ENCODE results near the gene MAP3K4. TPM values are rescaled to one million over a fixed set of nuclear protein-coding genes. Genes with fewer than 3 reads are reported as not detected.

The MAP3K4 gene
- total and polyA plus RNA-seq, 2 of the 8 experiments (the other 6 are each of a cell fraction or from before 2014, with no cell fraction given) = 16.6 to 51.6 TPM

- H2BK5ac ChIP-seq (ENCODE audit: low read depth, low read length) = no peak overlapping the region
- H2BK20ac ChIP-seq (ENCODE audit: low read length) = no peak overlapping the region
- no peak overlapping the region for H3K56ac ChIP-seq (replicated peaks; ENCODE audit: insufficient read length, low read depth, low read length)
- H3K18ac ChIP-seq (ENCODE audit: extremely low read depth, low read length) = no peak overlapping the region
- CTCF ChIA-PET (ENCODE audit: partially characterized antibody) = interaction anchor here (0.8 to 3.3 kb wide), 20 partner anchors 15 to 242 kb away, joined by 3 to 23 read pairs (median 4); no protein-coding TSS in a partner anchor
- no peak overlapping the region for H4K5ac ChIP-seq (ENCODE audit: insufficient read length, low read depth, low read length)
- peaks cover 3% of the 10 kb centered on the region for H3K23me2 ChIP-seq (ENCODE audit: low read depth, low read length)
- H2BK15ac ChIP-seq (ENCODE audit: low read length) = no peak overlapping the region
- no peak for DNase-seq (ENCODE audit: low read depth in 1 of 2, low spot score in 2 of 2)
- H3K79me1 ChIP-seq (ENCODE audit: low read depth, low read length) = peaks cover 7% of the 10 kb centered on the region
- no peak overlapping the region for H2AFZ ChIP-seq (ENCODE audit: low read length)
- H4K91ac ChIP-seq (replicated peaks; ENCODE audit: insufficient read length, low read length) = no peak overlapping the region
- H3K9me3 ChIP-seq (ENCODE audit: insufficient read depth in 2 of 2, low read depth in 1 of 2, low read length in 1 of 2) = no peaks in the 10 kb centered on the region
- no peak overlapping the region for H3K14ac ChIP-seq (ENCODE audit: insufficient read length)
- peak overlapping the region; percentile 95 to 99 for H3K4me2 ChIP-seq (ENCODE audit: insufficient read depth in 1 of 2, low read depth in 2 of 2, low read length in 2 of 2)
- H3K4me1 ChIP-seq (replicated peaks in 1 of 4; ENCODE audit: control insufficient read depth in 3 of 4, insufficient read depth in 4 of 4, low read length in 3 of 4) = peaks cover 0 to 6% (median 0%) of the 10 kb centered on the region in 4 experiments; a peak in 1 of 7 replicates
- no peak overlapping the region for H2BK120ac ChIP-seq (replicated peaks; ENCODE audit: low read depth, low read length)
- H3K27ac ChIP-seq (ENCODE audit: low read depth, low read length) = no peak overlapping the region
- peak; percentile 57 for FAIRE-seq
- POLR2A ChIA-PET (ENCODE audit: partially characterized antibody) = interaction anchor here (0.8 to 2.6 kb wide), 9 partner anchors 9 to 243 kb away, joined by 3 to 11 read pairs (median 6); no protein-coding TSS in a partner anchor
- no peak overlapping the region for H3K4ac ChIP-seq (replicated peaks; ENCODE audit: insufficient read length, low read depth, low read length)
- no peak overlapping the region for H2BK12ac ChIP-seq (ENCODE audit: low read depth, low read length)
- H3K23ac ChIP-seq (ENCODE audit: insufficient read length) = no peak overlapping the region
- no peak overlapping the region for H2AK5ac ChIP-seq (ENCODE audit: low read depth, low read length)
- no peak overlapping the region for H3K9ac ChIP-seq (replicated peaks in 1 of 4; ENCODE audit: extremely low read depth in 1 of 4, low read depth in 3 of 4, low read length in 3 of 4)
- peak overlapping the region; percentile 80 to 91 (median 86); a peak in 5 of 8 replicates for H3K4me3 ChIP-seq (ENCODE audit: extremely low read depth in 1 of 4, insufficient read depth in 2 of 4, low read depth in 3 of 4, low read length in 4 of 4)
- H4K8ac ChIP-seq (ENCODE audit: extremely low read depth, insufficient read depth, low read length) = no peak overlapping the region
- H3K27me3 ChIP-seq (replicated peaks in 1 of 4; ENCODE audit: control insufficient read depth in 3 of 4, extremely low read depth in 1 of 4, insufficient read depth in 3 of 4, low read length in 3 of 4) = no peaks in the 10 kb centered on the region; a peak in 1 of 7 replicates
- peaks cover 14 to 56% of the 10 kb centered on the region in 2 experiments for H3K79me2 ChIP-seq (ENCODE audit: control insufficient read depth in 1 of 2, insufficient read depth in 2 of 2, low read length in 2 of 2)
- H3K36me3 ChIP-seq (ENCODE audit: control insufficient read depth in 2 of 4, insufficient read depth in 4 of 4, low read length in 3 of 4) = no peaks in the 10 kb centered on the region; a peak in 2 of 8 replicates
- peaks cover 1 to 13% of the 10 kb centered on the region in 2 experiments for H4K20me1 ChIP-seq (replicated peaks in 1 of 2; ENCODE audit: control insufficient read depth in 1 of 2, insufficient read depth in 2 of 2, low read length in 2 of 2)
- no peak for TF ChIP-seq CHD2 (IDR thresholded peaks at IDR 0.05; ENCODE audit: low read length)
- TF ChIP-seq JUND (IDR thresholded peaks at IDR 0.05; ENCODE audit: low read length) = no peak
- TF ChIP-seq ATF3 (IDR thresholded peaks at IDR 0.05; ENCODE audit: insufficient read depth, low read depth, low read length) = no peak
- TF ChIP-seq KDM4A (IDR thresholded peaks at IDR 0.05; ENCODE audit: low read depth, low read length, severe bottlenecking) = no peak
- no peak for TF ChIP-seq RXRA (IDR thresholded peaks at IDR 0.05; ENCODE audit: insufficient read depth, low read depth, low read length)
- no peak for TF ChIP-seq SIN3A (conservative IDR thresholded peaks at IDR 0.05 in 1 of 2, IDR thresholded peaks at IDR 0.05 in 1 of 2; ENCODE audit: low read depth in 1 of 2, low read length in 2 of 2)
- no peak for TF ChIP-seq TEAD4 (IDR thresholded peaks at IDR 0.05; ENCODE audit: low read depth, low read length)
- TF ChIP-seq TAF1 (IDR thresholded peaks at IDR 0.05; ENCODE audit: low read depth, low read length) = no peak
- TF ChIP-seq CEBPB (IDR thresholded peaks at IDR 0.05; ENCODE audit: low read depth, low read length) = no peak
- TF ChIP-seq RBBP5 (IDR thresholded peaks at IDR 0.05; ENCODE audit: borderline replicate concordance, low read depth, low read length) = no peak
- no peak for TF ChIP-seq BRCA1 (IDR thresholded peaks at IDR 0.05; ENCODE audit: low read depth, low read length)
- TF ChIP-seq RNF2 (IDR thresholded peaks at IDR 0.05; ENCODE audit: borderline replicate concordance, low read depth, low read length, missing control alignments, poor library complexity, severe bottlenecking) = no peak
- no peak for TF ChIP-seq JUN (IDR thresholded peaks at IDR 0.05; ENCODE audit: low read depth, low read length)
- no peak for TF ChIP-seq PHF8 (conservative IDR thresholded peaks at IDR 0.05; ENCODE audit: low read depth, low read length)
Observed at GRCh38 chr6:160992980-160993314, 1.4 kb downstream of the MAP3K4 start.
